HG02943 (cell line): ENCODE data around the gene KREMEN2.

Experiments
- ATAC-seq: cut with Tn5 transposase; IDR thresholded peaks from one replicate; pipeline ENCODE4 v1.9.1; 2021; ENCODE audit warnings: mild to moderate bottlenecking, low read depth, moderate library complexity; ENCODE audit not compliant: unreplicated experiment

Gene KREMEN2

DNA sequence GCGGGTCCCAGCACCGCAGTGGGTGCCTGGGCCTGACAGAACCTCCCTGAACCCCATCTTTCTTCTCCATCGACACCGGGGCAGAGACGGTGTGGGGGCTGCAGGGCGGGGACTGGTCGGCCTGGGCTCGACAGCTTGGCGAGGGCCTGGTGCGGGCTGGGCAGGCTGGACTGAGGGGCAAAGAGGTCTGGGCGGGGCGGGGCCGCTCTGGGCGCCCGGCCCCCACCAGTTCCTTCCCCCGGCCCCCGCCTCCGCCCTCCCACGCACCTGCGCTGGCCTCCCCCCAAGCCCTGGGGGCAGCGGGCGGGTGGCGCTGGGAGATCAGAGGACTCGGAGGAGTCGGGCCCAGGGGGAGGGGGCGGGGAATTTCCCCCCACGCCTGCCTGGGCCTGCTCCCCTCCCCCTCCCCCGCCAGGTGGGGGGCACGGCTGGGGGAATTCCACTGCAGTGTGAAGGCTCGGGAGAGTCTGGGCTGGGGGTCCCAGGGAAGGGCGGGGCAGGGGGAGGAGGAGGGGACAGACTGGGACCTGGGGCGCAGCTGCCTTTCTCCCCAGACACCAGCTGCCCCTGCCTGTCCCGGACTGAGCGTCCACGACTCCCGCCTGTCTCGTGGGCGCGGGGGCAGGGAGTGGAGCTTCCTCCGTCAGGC, 877 bp upstream of the KREMEN2 start:
- no peak for ATAC-seq

DNA sequence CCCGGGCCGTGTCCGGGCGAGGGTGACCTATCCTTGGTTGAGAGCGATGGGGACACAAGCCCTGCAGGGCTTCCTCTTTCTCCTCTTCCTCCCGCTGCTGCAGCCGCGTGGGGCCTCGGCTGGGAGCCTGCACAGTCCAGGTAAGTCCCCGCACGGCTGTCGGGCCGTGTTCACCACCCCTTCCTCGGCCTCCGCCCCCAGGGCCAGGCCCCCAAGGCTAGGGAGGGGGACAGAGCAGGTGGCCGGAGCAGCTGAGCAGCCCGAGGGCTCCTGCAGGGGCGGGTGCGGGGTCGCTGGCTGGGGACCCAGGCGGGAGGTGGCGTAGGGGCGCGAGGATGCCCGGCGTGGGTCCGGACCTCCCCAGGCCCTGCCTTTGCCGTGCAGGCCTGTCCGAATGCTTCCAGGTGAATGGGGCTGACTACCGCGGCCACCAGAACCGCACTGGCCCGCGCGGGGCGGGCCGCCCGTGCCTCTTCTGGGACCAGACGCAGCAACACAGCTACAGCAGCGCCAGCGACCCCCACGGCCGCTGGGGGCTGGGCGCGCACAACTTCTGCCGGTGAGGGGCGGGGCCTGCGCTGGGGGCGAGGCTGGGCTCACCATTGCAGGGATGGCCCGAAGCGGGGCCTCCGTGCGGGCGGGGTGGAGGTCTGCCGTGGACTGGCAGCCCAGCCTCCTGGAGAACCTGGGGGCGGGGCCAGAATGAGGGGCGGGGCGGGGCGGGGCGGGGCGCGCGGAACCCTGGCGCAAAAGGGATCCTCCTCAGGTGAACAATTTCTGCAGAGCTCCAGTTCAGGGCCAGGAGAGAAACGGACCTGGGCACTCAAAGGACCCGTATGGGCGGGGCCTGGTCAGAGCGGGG, 631 bp downstream of the KREMEN2 start:
- no peak for ATAC-seq

GRCh38 chr16:2966043-2966807, 2.1 kb downstream of the KREMEN2 start:
- ATAC-seq = no peak

DNA sequence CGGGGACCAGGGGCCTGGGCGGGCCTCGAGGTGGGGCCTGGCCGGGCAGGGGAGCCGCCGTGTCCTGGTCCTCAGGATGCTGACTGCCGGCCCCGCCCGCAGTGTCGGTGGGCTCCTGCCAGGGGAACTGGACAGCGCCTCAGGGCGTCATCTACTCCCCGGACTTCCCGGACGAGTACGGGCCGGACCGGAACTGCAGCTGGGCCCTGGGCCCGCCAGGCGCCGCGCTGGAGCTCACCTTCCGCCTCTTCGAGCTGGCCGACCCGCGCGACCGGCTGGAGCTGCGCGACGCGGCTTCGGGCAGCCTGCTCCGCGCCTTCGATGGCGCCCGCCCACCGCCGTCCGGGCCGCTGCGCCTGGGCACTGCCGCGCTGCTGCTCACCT, 2.7 kb downstream of the KREMEN2 start:
- ATAC-seq = no peak

DNA sequence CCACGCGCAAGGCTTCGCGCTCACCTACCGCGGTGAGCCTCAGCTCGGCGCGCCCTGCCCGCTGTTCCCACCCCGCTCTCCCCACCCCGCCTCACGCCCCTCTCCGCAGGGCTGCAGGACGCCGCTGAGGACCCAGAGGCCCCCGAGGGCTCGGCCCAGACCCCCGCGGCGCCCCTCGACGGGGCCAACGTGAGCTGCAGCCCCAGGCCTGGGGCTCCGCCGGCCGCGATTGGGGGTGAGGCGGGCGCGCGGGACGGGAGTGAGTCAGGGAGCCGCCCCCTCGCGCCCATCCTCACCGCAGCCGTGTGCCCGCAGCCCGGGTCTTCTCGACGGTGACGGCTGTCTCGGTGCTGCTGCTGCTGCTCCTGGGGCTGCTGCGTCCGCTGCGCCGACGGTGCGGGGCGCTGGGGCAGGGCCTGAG, 3.1 kb downstream of the KREMEN2 start:
- no peak for ATAC-seq

- ATAC-seq = no peak
Observed at GRCh38 chr16:2967721-2968161, 3.7 kb downstream of the KREMEN2 start.

GRCh38 chr16:2968368-2968737, 4.3 kb downstream of the KREMEN2 start:
- ATAC-seq = no peak

GRCh38 chr16:2968738-2969544, 4.9 kb downstream of the KREMEN2 start, which contains the start of gene PAQR4:
Gene PAQR4, plus strand, starts transcription at chr16:2969348. Its CDS starts 327 bp downstream, at chr16:2969675.
- ATAC-seq = peak; percentile 64

- ATAC-seq = peak; percentile 5
Observed at GRCh38 chr16:2969545-2970521, 5.8 kb downstream of the KREMEN2 start.

GRCh38 chr16:2970563-2970962, 6.5 kb downstream of the KREMEN2 start:
- no peak for ATAC-seq

DNA sequence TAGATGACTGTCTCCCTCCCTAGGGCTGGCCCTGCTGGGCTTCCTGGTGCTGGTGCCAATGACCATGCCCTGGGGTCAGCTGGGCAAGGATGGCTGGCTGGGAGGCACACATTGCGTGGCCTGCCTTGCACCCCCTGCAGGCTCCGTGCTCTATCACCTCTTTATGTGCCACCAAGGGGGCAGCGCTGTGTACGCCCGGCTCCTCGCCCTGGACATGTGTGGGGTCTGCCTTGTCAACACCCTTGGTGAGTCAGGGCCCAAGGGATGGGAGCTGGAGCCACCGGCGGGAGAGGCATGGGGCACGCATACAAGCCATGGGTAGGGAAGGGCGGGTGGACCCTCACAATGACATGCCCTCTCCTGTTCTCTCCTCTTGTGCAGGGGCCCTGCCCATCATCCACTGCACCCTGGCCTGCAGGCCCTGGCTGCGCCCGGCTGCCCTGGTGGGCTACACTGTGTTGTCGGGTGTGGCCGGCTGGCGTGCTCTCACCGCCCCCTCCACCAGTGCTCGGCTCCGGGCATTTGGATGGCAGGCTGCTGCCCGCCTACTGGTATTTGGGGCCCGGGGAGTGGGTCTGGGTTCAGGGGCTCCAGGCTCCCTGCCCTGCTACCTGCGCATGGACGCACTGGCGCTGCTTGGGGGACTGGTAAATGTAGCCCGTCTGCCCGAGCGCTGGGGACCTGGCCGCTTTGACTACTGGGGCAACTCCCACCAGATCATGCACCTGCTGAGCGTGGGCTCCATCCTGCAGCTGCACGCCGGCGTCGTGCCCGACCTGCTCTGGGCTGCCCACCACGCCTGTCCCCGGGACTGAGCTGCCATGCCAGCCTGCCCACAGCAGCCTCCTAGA, 7.3 kb downstream of the KREMEN2 start:
- no peak for ATAC-seq

GRCh38 chr16:2971985-2972784, 8.1 kb downstream of the KREMEN2 start:
- ATAC-seq = no peak

DNA sequence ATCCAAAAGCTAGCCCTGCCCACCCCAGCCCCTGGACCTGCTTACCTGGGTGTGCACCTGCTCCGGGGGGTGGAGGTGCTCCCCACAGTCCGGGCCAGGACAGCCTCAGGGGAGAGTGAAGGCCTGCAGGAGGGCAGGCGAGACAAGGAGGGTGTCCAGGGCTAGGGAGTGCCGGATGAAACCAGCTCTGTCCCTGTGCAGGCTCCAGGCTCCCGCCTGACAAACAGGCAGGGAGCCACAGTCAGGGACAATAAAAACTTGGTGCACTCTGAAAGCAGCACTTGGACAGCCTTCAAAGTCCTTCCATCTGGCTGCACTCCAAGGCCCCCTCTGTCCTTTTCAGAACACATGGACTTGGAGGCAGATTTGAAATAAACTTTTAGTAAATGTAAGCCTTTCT, 9.0 kb downstream of the KREMEN2 start:
- no peak for ATAC-seq

GRCh38 chr16:2973605-2974318, 9.7 kb downstream of the KREMEN2 start:
- no peak for ATAC-seq

DNA sequence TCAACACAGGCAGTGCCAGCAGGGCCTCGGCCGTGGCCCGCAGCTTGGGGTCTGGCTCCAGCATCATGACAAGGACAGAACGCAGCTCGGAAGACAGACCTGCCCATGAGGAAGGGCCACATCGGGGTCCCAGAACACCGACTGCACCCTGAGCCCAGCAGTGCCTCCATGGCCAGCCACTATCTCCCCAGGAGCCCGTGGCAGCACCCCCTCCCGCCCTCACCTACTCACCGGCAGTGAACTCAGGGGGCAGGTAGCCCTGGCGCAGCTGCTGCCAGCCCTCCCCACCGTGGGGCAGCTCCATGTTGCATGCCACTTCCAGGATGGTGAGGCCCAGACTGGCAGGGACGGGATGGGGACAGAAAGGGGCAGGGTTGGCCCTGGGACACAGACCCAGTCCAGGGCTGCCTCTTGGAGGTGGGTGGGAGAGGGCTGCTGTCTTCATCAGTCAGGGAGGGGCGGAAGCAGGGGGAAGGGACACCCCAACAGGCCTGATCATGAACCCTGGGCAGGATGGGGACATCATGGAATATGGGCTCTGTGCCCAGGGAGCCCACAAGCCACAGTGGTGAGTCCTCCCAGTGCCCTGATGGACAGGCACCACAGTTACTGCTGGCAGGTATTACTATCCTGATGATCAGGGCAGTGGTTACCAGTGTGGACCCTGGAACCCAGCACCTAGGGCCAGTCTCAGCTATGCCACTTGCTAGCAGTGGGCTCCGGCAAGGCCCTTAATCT, 10.4 kb downstream of the KREMEN2 start:
- no peak for ATAC-seq

- no peak for ATAC-seq
Observed at GRCh38 chr16:2975161-2975795, 11.2 kb downstream of the KREMEN2 start.
